K562 (cell line): ENCODE data around the gene RHEB. TPM values are rescaled to one million over a fixed set of nuclear protein-coding genes. Genes with fewer than 3 reads are reported as not detected.

ENCODE experiments used
- NUFIP1 ChIP-seq: fragments of 450-650 bp; IDR thresholded peaks from 2 replicates; pipeline ENCODE4 v1.6.1; 2018; ENCODE audit not compliant: partially characterized antibody
- RFX1 ChIP-seq: fragments of 450-650 bp; IDR thresholded peaks from 2 replicates; pipeline ENCODE4 v1.6.1; 2016; ENCODE audit warnings: mild to moderate bottlenecking, moderate library complexity
- SLC30A9 ChIP-seq: fragments of 250-450 bp; sonication (Bioruptor Pico); IDR thresholded peaks from 2 replicates; pipeline ENCODE4 v1.8.0; 2022; ENCODE audit warnings: mild to moderate bottlenecking, moderate library complexity
- SRF ChIP-seq, 2 experiments: fragments of 250-450, 450-650 bp in 1 of 2; sonication (Bioruptor Pico) in 1 of 2; sonication (generic) in 1 of 2; formaldehyde crosslinking; IDR thresholded peaks; 2 replicates each; pipeline versions ENCODE4 v1.5.0 to v1.5.1; 2020 to 2022; ENCODE audit warnings: mild to moderate bottlenecking in 1 of 2, missing genetic modification reagents in 1 of 2
- TAL1 ChIP-seq: fragments of 450-650 bp; IDR thresholded peaks from 2 replicates; pipeline ENCODE4 v1.6.1; 2016; ENCODE audit warnings: mild to moderate bottlenecking
- ZNF133 ChIP-seq: fragments of 250-450 bp; sonication (Bioruptor Pico); IDR thresholded peaks from 2 replicates; pipeline ENCODE4 v1.4.0; 2020; ENCODE audit warnings: mild to moderate bottlenecking
- polyA plus RNA-seq, 8 experiments: library from polyadenylated mRNA; depleted of rRNA in 4 of 8; stranded (reverse) in 5 of 8; unstranded in 3 of 8; fragments of >200 nt; fragmentation: Nextera tagmentation in 2 of 8; fragmentation: Illumina TruSeq in 1 of 8; extraction: Ambion mirVana in 2 of 8; extraction: Trizol in 1 of 8; gene quantifications; 2 replicates each; pipeline versions ENCODE4 v1.2.1 to v1.2.3, GENCODE V29; 2011 to 2014; ENCODE audit warnings: inconsistent platforms in 1 of 8, missing spikeins in 1 of 8
- total RNA-seq, 7 experiments: library from RNA; depleted of rRNA in 6 of 7; stranded (reverse); fragments of >200 nt in 6 of 7; fragmentation: Illumina TruSeq in 2 of 7; extraction: Trizol in 2 of 7; gene quantifications; 2 replicates each; pipeline versions ENCODE4 v1.2.1 to v1.2.3, GENCODE V29; 2011 to 2021; ENCODE audit warnings: low replicate concordance in 1 of 7
- TF ChIP-seq, protein P1 (sequence below), 2 experiments: fragments of 450-650 bp; formaldehyde crosslinking in 1 of 2; IDR thresholded peaks; 2 replicates each; pipeline versions ENCODE4 v1.4.0 to v1.6.1; 2014 to 2020; ENCODE audit warnings: mild to moderate bottlenecking in 2 of 2, borderline replicate concordance in 1 of 2, low read depth in 1 of 2
- TF ChIP-seq, protein P2 (sequence below): fragments of 450-650 bp; IDR thresholded peaks from 2 replicates; pipeline ENCODE4 v1.6.1; 2016
- TF ChIP-seq, protein P3 (sequence below): sonication (generic); formaldehyde crosslinking; IDR thresholded peaks from 2 replicates; pipeline ENCODE4 v1.8.0; 2022; ENCODE audit warnings: missing genetic modification reagents, mild to moderate bottlenecking, borderline replicate concordance
- TF ChIP-seq, protein P4 (sequence below): fragments of 250-450 bp; sonication (Bioruptor Pico); IDR thresholded peaks from 2 replicates; pipeline ENCODE4 v1.4.0; 2020; ENCODE audit warnings: borderline replicate concordance

The RHEB gene
- total and polyA plus RNA-seq, 9 of the 15 experiments (the other 6 are each of a cell fraction or from before 2014, with no cell fraction given), result 28.5 to 249 (median 182) TPM

DNA sequence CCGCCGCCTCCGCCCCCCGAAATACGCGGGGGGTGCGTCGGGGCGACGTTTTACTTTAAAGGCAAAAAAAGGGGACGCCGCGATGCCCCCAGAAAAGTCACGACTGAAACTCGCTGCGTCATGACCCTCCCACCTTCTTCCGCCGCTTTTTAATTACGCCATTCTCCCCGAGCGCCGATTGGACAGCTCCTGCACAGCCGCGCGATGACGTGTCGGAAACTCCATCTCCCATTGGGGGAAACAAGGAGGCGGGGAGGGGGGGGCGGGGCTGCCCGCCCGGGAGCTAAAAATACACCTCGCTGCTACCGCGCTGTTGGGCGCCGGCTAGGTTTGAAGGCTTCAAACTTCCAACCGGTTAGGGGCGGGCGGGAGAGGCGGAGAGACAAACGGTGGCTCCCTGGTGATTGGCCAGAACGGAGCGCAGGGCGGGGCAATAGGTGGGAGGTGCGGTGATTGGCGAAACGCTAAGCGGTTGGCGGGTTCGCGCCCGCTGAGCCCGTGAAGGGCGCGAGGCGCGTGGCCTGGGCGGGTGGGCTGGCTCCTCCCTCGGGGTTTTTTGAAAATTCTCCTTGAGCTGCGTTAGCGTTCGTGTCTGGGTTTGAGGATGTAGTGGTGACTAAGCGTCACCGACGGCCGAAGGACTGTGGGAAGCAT lies at the start of gene RHEB (continued):
- TF ChIP-seq, protein P1, sequence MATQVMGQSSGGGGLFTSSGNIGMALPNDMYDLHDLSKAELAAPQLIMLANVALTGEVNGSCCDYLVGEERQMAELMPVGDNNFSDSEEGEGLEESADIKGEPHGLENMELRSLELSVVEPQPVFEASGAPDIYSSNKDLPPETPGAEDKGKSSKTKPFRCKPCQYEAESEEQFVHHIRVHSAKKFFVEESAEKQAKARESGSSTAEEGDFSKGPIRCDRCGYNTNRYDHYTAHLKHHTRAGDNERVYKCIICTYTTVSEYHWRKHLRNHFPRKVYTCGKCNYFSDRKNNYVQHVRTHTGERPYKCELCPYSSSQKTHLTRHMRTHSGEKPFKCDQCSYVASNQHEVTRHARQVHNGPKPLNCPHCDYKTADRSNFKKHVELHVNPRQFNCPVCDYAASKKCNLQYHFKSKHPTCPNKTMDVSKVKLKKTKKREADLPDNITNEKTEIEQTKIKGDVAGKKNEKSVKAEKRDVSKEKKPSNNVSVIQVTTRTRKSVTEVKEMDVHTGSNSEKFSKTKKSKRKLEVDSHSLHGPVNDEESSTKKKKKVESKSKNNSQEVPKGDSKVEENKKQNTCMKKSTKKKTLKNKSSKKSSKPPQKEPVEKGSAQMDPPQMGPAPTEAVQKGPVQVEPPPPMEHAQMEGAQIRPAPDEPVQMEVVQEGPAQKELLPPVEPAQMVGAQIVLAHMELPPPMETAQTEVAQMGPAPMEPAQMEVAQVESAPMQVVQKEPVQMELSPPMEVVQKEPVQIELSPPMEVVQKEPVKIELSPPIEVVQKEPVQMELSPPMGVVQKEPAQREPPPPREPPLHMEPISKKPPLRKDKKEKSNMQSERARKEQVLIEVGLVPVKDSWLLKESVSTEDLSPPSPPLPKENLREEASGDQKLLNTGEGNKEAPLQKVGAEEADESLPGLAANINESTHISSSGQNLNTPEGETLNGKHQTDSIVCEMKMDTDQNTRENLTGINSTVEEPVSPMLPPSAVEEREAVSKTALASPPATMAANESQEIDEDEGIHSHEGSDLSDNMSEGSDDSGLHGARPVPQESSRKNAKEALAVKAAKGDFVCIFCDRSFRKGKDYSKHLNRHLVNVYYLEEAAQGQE (IDR thresholded peaks at IDR 0.05; ENCODE audit: borderline replicate concordance), result peak; percentile 87
- TF ChIP-seq, protein P1 (CRISPR knock-in tag; IDR thresholded peaks at IDR 0.05; ENCODE audit: low read depth), result no peak
- TF ChIP-seq, protein P2, sequence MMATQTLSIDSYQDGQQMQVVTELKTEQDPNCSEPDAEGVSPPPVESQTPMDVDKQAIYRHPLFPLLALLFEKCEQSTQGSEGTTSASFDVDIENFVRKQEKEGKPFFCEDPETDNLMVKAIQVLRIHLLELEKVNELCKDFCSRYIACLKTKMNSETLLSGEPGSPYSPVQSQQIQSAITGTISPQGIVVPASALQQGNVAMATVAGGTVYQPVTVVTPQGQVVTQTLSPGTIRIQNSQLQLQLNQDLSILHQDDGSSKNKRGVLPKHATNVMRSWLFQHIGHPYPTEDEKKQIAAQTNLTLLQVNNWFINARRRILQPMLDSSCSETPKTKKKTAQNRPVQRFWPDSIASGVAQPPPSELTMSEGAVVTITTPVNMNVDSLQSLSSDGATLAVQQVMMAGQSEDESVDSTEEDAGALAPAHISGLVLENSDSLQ, result peak; percentile 78
- TF ChIP-seq RFX1 (no peak), TAL1 (no peak; the same call in 1 of the 2 replicates), SRF (CRISPR knock-in tag; IDR thresholded peaks at IDR 0.05) (peak in 1 of 2 experiments; percentile 66; a peak in 1 of 4 replicates), ZNF133 (CRISPR knock-in tag) (no peak), NUFIP1 (no peak), SLC30A9 (no peak)
- TF ChIP-seq, protein P3, sequence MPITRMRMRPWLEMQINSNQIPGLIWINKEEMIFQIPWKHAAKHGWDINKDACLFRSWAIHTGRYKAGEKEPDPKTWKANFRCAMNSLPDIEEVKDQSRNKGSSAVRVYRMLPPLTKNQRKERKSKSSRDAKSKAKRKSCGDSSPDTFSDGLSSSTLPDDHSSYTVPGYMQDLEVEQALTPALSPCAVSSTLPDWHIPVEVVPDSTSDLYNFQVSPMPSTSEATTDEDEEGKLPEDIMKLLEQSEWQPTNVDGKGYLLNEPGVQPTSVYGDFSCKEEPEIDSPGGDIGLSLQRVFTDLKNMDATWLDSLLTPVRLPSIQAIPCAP (CRISPR knock-in tag), result no peak
- TF ChIP-seq, protein P4, sequence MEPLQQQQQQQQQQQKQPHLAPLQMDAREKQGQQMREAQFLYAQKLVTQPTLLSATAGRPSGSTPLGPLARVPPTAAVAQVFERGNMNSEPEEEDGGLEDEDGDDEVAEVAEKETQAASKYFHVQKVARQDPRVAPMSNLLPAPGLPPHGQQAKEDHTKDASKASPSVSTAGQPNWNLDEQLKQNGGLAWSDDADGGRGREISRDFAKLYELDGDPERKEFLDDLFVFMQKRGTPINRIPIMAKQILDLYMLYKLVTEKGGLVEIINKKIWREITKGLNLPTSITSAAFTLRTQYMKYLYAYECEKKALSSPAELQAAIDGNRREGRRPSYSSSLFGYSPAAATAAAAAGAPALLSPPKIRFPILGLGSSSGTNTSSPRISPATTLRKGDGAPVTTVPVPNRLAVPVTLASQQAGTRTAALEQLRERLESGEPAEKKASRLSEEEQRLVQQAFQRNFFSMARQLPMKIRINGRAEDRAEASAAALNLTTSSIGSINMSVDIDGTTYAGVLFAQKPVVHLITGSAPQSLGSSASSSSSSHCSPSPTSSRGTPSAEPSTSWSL, result no peak
